ENCODE results near the gene VEZT. TPM values are rescaled to one million over a fixed set of nuclear protein-coding genes. Genes with fewer than 3 reads are reported as not detected.

VEZT gene, protein sequence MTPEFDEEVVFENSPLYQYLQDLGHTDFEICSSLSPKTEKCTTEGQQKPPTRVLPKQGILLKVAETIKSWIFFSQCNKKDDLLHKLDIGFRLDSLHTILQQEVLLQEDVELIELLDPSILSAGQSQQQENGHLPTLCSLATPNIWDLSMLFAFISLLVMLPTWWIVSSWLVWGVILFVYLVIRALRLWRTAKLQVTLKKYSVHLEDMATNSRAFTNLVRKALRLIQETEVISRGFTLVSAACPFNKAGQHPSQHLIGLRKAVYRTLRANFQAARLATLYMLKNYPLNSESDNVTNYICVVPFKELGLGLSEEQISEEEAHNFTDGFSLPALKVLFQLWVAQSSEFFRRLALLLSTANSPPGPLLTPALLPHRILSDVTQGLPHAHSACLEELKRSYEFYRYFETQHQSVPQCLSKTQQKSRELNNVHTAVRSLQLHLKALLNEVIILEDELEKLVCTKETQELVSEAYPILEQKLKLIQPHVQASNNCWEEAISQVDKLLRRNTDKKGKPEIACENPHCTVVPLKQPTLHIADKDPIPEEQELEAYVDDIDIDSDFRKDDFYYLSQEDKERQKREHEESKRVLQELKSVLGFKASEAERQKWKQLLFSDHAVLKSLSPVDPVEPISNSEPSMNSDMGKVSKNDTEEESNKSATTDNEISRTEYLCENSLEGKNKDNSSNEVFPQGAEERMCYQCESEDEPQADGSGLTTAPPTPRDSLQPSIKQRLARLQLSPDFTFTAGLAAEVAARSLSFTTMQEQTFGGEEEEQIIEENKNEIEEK
- total RNA-seq: 77.1 and 86.3 TPM in 2 replicates

DNA sequence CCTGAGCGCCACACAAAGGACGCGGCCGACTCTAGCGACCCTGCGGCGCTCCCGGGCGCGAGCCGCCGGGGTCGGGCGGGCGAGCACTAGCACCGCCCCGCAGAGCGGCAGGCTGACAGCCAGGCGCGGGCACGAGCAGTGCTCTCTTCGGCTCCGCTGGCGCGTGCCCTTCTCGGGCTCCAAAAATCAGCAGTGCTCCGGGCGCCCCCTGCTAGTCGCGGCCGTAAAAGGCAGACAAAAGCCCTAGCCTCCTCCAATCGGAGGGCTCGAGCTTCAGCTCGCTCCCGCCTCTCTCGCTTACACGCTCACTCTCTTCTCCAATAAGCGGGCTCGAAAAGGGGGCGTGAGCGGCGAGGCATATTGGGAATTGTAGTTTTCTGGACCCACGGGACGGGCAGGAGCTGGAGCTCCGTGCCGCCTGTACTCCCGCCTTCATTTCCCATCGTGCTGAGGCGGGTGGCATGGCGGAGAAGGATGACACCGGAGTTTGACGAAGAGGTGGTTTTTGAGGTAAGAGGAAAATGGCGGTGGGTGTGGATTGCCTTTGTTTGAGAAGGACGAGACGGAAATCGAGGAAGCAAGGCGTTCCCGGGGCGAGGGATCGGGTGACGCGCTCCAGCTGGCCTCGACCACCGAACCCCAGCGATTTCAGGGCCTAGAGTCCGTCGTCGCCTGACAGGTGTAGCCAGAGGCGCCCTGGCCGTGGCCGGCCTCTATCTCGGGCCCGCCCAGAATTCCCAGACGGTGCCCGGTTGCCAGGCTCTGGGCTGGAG is at the start of gene VEZT, which contains the start of gene FGD6:
TSS of gene VEZT (plus strand) at position 431 of the 773 bp plus-strand sequence. CDS start at position 475, 44 bp downstream.
TSS of gene FGD6 (minus strand) at position 91 of the 773 bp plus-strand sequence. CDS start 227 bp downstream, outside the sequence.
- peak within 1 kb of the TSS; percentile 99 for H3K4me2 ChIP-seq (ENCODE audit: insufficient read depth, low read length)
- H3K4me3 ChIP-seq (ENCODE audit: insufficient read depth, low read length): peak within 1 kb of the TSS; percentile 96
- DNase-seq (ENCODE audit: insufficient read length, low spot score, missing footprints): peak; percentile 98
- peaks cover 89% of the 10 kb centered on the region for H3K79me2 ChIP-seq (ENCODE audit: insufficient read depth, low read length)
- peaks cover 4% of the 10 kb centered on the region for H4K20me1 ChIP-seq (ENCODE audit: insufficient read depth, low read length)
- peaks cover 24% of the 10 kb centered on the region for H3K4me1 ChIP-seq (ENCODE audit: insufficient read depth, low read length)
- no peaks in the 10 kb centered on the region for H3K9me3 ChIP-seq (ENCODE audit: low read depth, low read length)
- TF ChIP-seq, protein P1, sequence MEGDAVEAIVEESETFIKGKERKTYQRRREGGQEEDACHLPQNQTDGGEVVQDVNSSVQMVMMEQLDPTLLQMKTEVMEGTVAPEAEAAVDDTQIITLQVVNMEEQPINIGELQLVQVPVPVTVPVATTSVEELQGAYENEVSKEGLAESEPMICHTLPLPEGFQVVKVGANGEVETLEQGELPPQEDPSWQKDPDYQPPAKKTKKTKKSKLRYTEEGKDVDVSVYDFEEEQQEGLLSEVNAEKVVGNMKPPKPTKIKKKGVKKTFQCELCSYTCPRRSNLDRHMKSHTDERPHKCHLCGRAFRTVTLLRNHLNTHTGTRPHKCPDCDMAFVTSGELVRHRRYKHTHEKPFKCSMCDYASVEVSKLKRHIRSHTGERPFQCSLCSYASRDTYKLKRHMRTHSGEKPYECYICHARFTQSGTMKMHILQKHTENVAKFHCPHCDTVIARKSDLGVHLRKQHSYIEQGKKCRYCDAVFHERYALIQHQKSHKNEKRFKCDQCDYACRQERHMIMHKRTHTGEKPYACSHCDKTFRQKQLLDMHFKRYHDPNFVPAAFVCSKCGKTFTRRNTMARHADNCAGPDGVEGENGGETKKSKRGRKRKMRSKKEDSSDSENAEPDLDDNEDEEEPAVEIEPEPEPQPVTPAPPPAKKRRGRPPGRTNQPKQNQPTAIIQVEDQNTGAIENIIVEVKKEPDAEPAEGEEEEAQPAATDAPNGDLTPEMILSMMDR (IDR thresholded peaks at IDR 0.05; ENCODE audit: extremely low read depth, low read depth, low read length): peak; percentile 68
- peak within 1 kb of the TSS; percentile 99 for H2AFZ ChIP-seq (ENCODE audit: low read length)
- H3K27ac ChIP-seq (ENCODE audit: low read depth, low read length): peak within 1 kb of the TSS; percentile 95
- no peaks in the 10 kb centered on the region for H3K27me3 ChIP-seq (ENCODE audit: insufficient read depth, low read length)
- H3K36me3 ChIP-seq (ENCODE audit: insufficient read depth, low read length): no peaks in the 10 kb centered on the region

DNA sequence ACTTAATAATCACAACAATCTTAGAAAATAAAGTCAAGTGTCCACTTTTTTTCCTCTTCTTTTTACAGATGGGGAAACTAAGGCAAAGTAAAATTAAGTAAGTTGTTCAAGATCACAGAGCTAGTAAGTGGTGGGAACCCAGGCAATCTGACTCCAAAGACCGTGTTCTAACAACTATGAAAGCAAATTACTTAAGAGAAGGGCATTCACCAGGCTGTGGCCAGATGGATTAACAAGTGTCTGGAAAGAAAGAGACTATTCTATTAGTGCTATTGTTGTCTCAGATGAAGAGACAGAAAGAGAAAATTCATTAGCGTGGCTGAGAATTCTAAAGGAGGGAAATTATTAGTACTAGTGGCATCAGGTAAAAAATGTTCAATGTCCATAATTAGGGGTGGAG is 48.9 kb upstream of the VEZT start:
- H4K20me1 ChIP-seq (ENCODE audit: insufficient read depth, low read length): no peaks in the 10 kb centered on the region
- no peak overlapping the region for H3K4me2 ChIP-seq (ENCODE audit: insufficient read depth, low read length)
- no peaks in the 10 kb centered on the region for H3K79me2 ChIP-seq (ENCODE audit: insufficient read depth, low read length)
- no peak overlapping the region for H2AFZ ChIP-seq (ENCODE audit: low read length)
- H3K36me3 ChIP-seq (ENCODE audit: insufficient read depth, low read length): no peaks in the 10 kb centered on the region
- no peak for DNase-seq (ENCODE audit: insufficient read length, low spot score, missing footprints)
- no peaks in the 10 kb centered on the region for H3K27me3 ChIP-seq (ENCODE audit: insufficient read depth, low read length)
- H3K9me3 ChIP-seq (ENCODE audit: low read depth, low read length): no peaks in the 10 kb centered on the region
- H3K4me3 ChIP-seq (ENCODE audit: insufficient read depth, low read length): no peak overlapping the region
- TF ChIP-seq, protein P1 (IDR thresholded peaks at IDR 0.05; ENCODE audit: extremely low read depth, low read depth, low read length): no peak
- peaks cover 26% of the 10 kb centered on the region for H3K4me1 ChIP-seq (ENCODE audit: insufficient read depth, low read length)
- H3K27ac ChIP-seq (ENCODE audit: low read depth, low read length): peak overlapping the region; percentile 29

DNA sequence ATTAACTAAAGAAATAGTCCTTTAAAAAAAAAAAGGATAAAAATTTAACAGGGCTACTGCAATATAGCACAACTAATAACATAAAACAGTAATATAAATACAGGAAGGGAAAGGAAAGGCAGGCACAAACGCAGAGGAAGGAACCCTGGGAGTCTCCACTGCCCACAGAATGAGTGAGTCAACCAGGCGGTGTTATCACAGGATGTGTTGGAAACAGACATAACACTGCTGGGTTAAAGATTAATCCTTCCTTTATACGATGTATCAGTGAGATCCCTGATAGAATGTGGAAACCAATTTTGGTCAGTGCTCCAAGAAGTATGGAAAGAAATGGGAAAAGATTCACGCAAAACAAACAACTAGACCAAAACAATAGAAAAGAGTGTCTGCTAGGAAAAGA is 48.2 kb upstream of the VEZT start:
- peak overlapping the region; percentile 29 for H3K27ac ChIP-seq (ENCODE audit: low read depth, low read length)

More for the DNA sequence above, 48.2 kb upstream of the VEZT start:
- H3K4me3 ChIP-seq (ENCODE audit: insufficient read depth, low read length): no peak overlapping the region
- H3K36me3 ChIP-seq (ENCODE audit: insufficient read depth, low read length): no peaks in the 10 kb centered on the region
- TF ChIP-seq, protein P1 (IDR thresholded peaks at IDR 0.05; ENCODE audit: extremely low read depth, low read depth, low read length): no peak
- peak; percentile 91 for DNase-seq (ENCODE audit: insufficient read length, low spot score, missing footprints)
- H3K9me3 ChIP-seq (ENCODE audit: low read depth, low read length): no peaks in the 10 kb centered on the region
- no peaks in the 10 kb centered on the region for H4K20me1 ChIP-seq (ENCODE audit: insufficient read depth, low read length)
- no peaks in the 10 kb centered on the region for H3K79me2 ChIP-seq (ENCODE audit: insufficient read depth, low read length)
- peaks cover 25% of the 10 kb centered on the region for H3K4me1 ChIP-seq (ENCODE audit: insufficient read depth, low read length)
- H2AFZ ChIP-seq (ENCODE audit: low read length): no peak overlapping the region
- peak overlapping the region; percentile 14 for H3K4me2 ChIP-seq (ENCODE audit: insufficient read depth, low read length)
- no peaks in the 10 kb centered on the region for H3K27me3 ChIP-seq (ENCODE audit: insufficient read depth, low read length)

All from osteoblast (primary cell).